ENCODE data around the gene DCX.
"Not testable (repeated sequence)": the region's sequence is repeated elsewhere in the genome, so short reads cannot be mapped to it uniquely, and the experiment has no call there.

The DCX gene

DNA sequence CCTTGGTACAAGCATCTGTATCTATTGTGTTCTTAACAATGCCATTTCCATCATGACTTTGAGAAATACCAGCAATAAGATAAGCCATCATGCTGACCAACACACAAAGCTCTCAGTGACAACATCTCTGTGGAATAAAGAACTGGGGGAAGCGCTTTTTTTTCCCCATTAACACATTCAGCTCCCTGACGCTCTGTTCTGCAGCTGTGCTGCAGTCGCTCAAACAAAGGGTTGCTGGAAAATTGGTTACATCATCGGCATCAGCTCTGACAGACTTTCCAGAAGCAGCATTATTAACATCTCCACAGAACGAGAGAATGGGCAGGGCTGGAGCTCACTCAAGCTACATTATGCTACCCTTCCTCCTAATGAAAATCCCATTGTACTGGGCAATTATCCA is 39.9 kb downstream of the DCX start:
- DNase-seq: peak in 1 of 58 donors; percentile 3

GRCh38 chrX:111365770-111366325 is 46.1 kb downstream of the DCX start:
- no peak for DNase-seq

- DNase-seq: no peak
These were observed 48.3 kb downstream of the DCX start for GRCh38 chrX:111363741-111364140.

GRCh38 chrX:111361751-111362150 is 50.2 kb downstream of the DCX start:
- no peak for DNase-seq

DNA sequence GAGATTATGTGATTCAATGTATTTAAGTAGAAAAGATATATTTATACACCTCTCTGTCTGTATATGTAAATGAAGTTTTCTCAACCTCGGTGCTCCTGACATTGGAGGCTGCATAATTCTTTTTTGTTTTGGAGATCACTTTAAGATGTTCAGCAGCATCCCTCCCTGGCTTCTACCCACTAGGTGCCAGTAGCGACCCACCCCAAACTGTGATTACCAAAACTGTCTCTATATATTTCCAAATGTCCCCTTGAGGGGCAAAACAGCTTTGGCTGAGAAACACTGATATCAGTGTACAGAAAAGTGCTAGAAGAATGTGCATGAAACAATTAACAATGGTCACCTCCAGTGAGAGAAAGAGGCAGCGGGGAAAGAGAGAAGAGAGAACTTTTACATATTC is 51.2 kb downstream of the DCX start:
- no peak for DNase-seq

DNA sequence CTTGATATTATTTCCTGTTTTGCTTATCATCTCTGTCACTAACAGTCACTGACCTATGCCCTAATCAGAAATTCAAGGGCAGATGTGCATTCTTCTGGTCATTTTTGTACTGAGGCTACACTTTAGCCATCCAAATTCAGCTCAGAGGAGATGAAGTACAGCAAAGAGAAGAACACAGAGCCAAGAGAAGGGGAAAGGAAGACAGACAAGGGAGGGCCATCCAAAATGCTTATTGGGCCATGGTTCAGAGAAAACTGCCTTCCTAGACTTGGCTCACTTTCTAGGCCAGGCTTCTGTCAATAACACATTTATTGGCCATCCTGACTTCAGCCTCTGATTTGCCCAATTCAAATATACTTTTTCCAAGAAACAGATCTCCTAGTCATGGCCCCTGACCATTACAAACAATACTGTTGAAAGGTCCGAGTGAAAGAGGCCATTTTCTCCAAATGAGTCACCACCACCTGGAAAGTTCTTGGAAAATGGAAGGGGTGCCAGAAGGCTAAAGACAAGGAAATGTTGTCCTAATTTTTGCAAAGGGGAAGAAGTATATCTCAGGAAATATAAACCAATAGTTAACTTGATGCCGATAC is 56.4 kb downstream of the DCX start:
- DNase-seq: no peak

- peak in 4 of 58 donors; percentile 0 to 43 (median 8) for DNase-seq
These were observed 57.5 kb downstream of the DCX start for GRCh38 chrX:111354496-111354895.

DNA sequence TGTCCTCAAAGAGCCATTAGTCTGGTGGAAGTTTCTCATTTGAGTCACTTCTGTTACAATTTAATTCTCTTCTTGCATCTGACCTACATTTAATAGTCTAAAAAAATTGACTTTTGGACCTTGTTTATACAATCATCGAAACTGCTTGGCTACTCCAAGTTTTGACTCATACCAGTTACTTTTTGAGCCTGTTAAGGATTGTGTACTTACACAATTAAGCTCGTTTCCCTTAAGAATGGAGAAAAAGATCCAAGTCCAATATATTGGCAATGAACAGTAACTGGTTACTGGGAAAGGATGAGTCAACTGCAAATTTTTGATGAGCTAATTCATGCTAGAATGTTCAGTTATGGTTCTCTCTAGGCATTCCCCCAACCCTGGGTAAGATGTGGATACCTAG is 58.2 kb downstream of the DCX start:
- no peak for DNase-seq

- peak in 5 of 58 donors; percentile 0 to 17 (median 3) for DNase-seq
These were observed 59.6 kb downstream of the DCX start for GRCh38 chrX:111352424-111352823.

DNA sequence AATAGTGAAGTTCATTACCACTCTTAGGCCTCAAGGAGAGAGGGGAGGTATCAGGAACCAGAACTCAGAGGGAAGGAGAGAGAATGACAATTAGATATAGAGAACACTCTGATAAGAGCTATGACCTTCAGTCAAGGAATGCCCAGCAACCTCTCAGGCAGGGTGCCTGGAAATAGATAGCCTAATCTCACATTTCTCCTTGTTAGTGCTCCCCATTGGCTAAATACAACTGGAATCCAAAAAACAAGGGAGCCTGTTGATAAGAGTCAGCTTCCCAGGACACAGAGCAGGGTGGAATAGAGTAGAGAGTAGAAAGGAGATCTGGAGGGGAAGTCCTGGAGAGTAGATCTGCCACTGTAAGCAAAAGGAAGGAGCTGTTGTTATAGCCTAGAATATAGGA is 62.1 kb downstream of the DCX start:
- no peak for DNase-seq

DNA sequence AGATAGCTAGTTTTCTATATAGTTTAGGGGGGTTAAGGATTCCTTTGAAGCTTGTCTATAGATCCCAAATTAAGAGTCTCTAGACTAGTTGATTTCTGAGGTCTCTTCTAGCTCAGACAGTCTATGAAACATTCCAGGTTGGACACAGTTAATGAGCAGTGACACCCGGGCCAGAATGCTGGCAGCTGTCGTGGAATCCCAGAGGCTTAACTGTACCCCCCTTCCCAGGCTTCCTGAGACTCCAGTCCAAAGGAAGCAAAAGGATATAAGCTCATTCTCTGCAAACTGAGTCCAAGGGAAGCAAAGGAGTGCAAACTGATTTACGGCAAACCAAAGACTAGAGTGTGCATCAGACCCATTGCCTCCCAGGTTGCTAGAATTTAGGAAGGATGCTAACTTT is 62.9 kb downstream of the DCX start:
- DNase-seq: no peak

- no peak for DNase-seq
These were observed 63.6 kb downstream of the DCX start for GRCh38 chrX:111348429-111348828.

DNA sequence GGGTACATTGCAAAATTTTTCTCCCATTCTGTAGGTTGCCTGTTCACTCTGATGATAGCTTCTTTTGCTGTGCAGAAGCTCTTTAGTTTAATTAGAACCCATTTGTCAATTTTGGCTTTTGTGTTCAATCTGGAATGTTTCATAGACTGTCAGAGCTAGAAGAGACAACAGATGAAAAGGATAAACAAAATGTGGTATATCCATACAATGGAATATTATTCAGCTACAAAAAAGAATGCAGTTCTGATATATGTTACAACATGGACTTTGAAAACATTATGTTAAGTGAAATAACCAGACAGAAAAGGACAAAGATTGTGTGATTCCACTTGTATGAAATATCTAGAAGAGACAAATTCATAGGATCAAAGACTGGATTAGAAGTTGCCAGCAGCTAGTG is 65.8 kb downstream of the DCX start:
- not testable (repeated sequence) for DNase-seq

- DNase-seq: no peak
These were observed 71.9 kb downstream of the DCX start for GRCh38 chrX:111340054-111340453.

DNA sequence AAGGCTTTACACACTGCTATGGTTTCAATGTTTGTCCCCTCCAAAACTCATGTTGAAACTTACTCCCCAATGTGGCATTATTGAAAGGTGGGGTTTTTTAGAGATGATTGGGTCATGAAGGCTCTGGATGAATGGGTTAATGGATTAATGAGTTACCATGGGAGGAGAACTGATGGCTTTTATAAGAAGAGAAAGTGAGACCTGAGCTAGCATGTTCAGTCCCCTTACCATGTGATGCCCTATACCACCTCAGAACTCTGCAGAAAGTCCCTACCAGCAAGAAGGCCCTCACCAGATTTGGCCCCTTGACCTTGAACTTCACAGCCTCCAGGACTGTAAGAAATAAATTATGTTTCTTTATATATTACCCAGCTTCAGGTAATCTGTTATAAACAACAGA is 72.8 kb downstream of the DCX start:
- DNase-seq: no peak

GRCh38 chrX:111338095-111338698 is 73.8 kb downstream of the DCX start:
- DNase-seq: no peak

DNA sequence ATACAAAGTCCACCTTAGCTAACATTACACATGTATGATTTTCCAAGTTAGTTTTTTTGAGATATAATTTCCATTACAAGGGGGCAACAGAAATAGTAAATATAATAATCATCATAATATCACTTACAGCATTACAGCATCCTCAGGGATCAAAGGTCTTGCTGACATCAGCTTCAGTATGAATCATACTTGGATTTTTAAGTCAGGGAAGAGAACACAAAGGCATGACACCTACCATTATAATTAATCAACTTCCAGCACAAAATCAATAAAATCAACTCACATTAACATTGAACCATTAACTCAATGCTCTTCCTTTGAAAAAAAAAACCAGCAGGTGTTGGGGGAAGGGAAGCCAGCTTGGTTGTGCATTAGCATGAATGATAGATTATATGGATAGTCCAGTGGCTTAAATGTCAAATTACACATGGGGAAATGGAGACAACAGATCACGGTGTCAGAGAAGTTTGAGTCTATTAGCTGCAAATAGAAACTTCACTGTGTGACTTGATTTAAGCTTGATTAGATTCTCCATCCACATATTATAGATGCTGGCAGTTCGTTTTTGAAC is 74.8 kb downstream of the DCX start:
- no peak for DNase-seq

DNA sequence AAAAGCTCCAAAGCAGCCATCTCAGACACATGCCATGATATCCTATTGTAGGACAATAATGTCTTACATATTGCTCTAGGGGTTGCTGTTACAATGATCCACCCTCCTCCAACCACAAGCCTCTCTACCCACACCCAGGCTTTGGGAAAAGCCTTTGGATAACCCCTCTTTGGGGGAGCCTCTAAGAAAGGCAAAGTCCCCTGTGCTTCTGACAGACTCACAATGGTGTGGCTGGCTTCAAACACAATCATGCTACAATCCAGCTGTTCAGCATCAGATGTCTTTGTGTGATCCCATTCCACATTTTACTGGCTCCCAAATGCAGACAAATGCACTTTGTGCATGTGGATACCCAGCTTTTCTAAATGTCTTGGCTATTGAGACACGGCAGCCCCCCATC is 75.9 kb downstream of the DCX start:
- no peak for DNase-seq

DNA sequence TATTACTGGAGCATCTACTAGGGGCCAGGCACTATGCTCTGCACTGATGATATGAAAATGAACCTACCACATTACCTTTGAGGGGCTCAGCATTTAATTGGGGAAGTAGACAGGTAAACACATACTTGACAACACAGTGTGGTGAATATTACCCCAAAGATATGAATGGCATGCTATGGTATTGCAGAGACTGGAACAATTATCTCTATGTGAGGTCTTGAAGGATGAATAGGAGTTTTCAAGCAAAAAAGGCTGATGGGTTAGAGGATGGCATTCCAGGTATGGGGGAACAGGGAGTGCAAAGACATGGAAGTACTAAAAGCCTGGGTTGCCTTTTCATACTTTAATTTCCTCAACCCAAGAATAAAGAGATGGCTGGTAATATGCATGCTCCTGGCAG is 82.6 kb downstream of the DCX start:
- no peak for DNase-seq

DNA sequence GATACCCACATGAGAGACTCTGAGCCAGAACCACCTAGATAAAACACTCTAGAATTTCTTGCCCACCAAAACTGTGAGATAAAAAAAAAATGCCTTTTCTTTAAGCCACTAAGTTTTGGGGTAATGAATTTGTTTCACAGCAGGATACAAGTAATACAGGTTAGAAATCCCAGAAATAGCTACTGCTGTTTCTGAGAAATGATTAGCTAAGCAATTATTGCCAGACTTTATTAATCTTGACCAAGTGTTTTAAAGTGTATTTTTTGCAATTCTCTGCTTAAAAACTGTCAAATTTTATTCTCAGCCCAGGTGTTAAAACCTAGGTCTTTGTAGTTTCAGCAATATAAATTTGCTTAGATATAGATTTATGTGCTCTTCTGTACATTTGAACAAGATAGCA is 83.1 kb downstream of the DCX start:
- no peak for DNase-seq

GRCh38 chrX:111322231-111322855 is 89.6 kb downstream of the DCX start:
- no peak for DNase-seq

- DNase-seq: no peak
These were observed 92.5 kb downstream of the DCX start for GRCh38 chrX:111319451-111319850.

DNA sequence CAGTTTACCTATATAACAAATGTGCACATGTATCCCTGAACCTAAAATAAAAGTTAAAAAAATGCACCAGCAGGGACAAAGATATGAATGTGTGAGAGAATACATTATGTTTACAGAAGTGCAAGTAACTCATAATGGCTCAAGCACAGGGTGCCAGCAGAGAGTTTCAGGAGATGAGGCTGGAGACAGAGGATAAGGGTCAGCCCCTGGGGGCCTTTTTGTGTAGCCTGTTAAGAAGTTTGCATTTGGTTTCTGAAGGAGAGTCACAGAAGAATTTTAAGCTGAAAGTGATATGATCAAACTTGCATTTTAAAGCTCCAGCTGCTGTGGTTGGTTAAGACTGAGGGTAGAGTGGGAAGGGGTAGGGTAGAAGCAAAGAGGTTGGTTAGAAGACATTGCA is 93.1 kb downstream of the DCX start:
- DNase-seq: no peak

All from anterior cingulate cortex (tissue), 58 donors.